AG10803 (cell line): Measurements from ENCODE around the gene PVALEF.

Experiments
- DNase-seq: peaks from one replicate; pipeline ENCODE4 v3.0.0; 2010; ENCODE audit warnings: low read depth
- H3K4me3 ChIP-seq: 2 replicates; pipeline ENCODE4 v1.5.1; 2011; ENCODE audit warnings: mild to moderate bottlenecking, low read length, control low read depth
- CTCF ChIP-seq: conservative IDR thresholded peaks from 2 replicates; pipeline ENCODE4 v1.5.1; 2011; ENCODE audit warnings: mild to moderate bottlenecking, low read length, control low read depth, inconsistent platforms

The PVALEF gene

DNA sequence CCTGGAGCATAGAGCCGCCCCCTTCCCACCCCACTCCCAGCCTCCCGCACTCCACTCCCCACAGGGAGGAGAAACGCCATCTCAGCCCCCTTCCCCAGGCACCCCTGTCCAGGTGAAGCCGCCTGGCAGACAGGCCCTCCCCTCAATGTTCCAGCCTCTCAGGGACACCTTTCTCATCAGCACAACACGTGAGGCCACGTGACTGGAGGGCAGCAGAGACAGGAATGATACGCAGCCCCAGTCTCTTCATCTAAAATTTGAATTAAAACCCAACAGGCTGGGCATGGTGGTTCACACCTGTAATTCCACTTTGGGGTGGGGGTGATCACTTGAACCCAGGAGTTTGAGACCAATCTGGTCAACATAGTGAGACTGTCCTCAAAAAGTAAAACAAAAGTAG is 20.9 kb downstream of the PVALEF start:
- no peak overlapping the region for H3K4me3 ChIP-seq
- DNase-seq, result no peak
- no peak for TF ChIP-seq CTCF

DNA sequence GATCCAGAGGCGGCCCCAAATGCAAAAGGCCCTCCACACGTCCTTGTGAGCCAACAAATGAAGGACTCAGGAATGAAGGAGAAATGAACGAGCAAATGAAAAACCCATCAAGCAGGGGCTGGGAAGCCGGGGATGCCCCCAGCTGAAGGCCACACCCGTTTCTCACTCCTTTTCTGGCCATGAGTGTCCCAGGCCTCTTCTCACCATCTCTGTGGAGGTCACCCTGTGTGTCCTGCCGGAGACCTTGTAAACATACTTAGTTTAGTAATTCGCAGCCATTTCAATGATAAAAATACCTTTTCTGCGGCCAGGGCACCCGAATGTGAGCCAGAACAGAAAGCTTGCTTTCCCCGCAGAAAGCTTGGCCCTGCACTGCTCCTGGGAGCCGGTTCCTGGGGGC is 21.8 kb downstream of the PVALEF start:
- H3K4me3 ChIP-seq, result no peak overlapping the region
- no peak for DNase-seq
- TF ChIP-seq CTCF, result no peak

GRCh38 chr17:81187586-81188490 is 22.5 kb downstream of the PVALEF start:
- no peak for DNase-seq
- H3K4me3 ChIP-seq, result no peak overlapping the region
- no peak for TF ChIP-seq CTCF

DNA sequence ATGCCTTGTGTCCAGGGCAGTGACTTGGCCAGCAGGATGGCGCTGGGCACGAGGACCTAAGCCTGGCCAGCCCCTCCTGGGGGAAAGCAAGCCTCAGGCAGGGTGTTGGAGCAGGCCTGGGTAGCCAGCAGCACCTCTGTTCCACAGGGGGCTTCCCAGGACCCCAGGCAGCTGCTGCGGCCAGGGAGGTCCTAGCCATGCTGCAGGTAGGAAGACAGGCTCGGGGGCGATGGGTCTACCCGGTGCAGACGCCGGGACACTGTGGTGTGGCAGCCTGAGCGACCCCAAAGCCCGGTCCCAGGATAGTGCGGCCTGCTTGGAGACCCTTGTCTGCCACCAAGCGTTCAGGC is 23.2 kb downstream of the PVALEF start:
- no peak for TF ChIP-seq CTCF
- no peak for DNase-seq
- no peak overlapping the region for H3K4me3 ChIP-seq

GRCh38 chr17:81189016-81189415 is 23.7 kb downstream of the PVALEF start:
- no peak overlapping the region for H3K4me3 ChIP-seq
- no peak for TF ChIP-seq CTCF
- no peak for DNase-seq

DNA sequence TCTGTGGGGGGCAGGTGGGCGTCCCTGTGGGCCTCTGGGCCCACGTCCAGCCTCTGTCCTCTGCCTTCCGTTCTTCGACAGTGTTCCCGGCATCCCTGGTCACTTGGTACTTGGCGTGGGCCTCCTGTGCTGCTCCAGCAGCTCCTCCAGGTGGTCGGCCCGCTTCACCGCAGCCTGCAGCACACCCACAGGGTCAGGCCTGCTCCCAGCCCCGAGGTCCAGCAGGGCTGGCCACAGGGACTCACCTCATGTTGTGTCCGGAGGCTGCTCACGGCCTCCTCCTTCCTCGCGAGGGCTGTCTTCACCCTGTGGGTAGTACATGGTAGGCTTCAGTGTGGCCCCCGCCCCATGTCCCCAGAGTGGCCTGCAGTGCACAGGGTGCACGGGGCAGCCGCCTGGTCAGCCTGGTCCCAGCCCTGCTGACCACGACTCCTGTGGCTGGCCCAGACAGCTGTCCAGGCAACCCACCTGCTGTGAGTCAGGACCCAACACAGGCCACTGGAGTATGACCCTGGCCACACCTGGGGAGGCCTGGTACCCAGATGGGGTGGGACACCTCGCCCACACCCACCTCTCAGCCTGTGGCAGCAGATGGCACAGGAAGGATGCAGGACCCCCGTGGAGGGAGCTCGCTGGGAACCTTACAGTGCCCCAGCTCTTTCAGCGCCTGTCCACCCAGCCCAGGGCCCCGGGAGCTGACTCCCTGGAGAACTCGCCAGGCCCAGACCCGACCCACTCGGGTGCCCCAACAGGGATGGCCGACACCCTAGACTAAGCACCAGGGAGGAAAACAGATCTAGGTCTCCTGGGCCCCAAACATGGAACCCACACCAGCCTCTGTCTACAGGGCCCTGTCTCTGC is 24.6 kb downstream of the PVALEF start:
- no peak overlapping the region for H3K4me3 ChIP-seq
- DNase-seq, result no peak
- no peak for TF ChIP-seq CTCF
